IPS-11a (cell line): ENCODE results near the gene NDST4.

Experiments
- H3K4me3 ChIP-seq: one replicate; pipeline ENCODE4 v1.5.1; 2013; ENCODE audit warnings: low read depth, low read length, control low read depth

Gene NDST4

GRCh38 chr4:114807759-114808404, 305.5 kb downstream of the NDST4 start:
- H3K4me3 ChIP-seq = no peak overlapping the region

- no peak overlapping the region for H3K4me3 ChIP-seq
Observed at GRCh38 chr4:114807357-114807756, 306.1 kb downstream of the NDST4 start.

GRCh38 chr4:114791976-114792375, 321.4 kb downstream of the NDST4 start:
- H3K4me3 ChIP-seq = no peak overlapping the region

- H3K4me3 ChIP-seq = no peak overlapping the region
Observed at GRCh38 chr4:114785570-114785969, 327.9 kb downstream of the NDST4 start.

GRCh38 chr4:114783215-114783595, 330.2 kb downstream of the NDST4 start:
- H3K4me3 ChIP-seq = no peak overlapping the region

- no peak overlapping the region for H3K4me3 ChIP-seq
Observed at GRCh38 chr4:114782415-114783214, 330.8 kb downstream of the NDST4 start.

- no peak overlapping the region for H3K4me3 ChIP-seq
Observed at GRCh38 chr4:114780205-114780604, 333.2 kb downstream of the NDST4 start.
